Rectal smooth muscle tissue (tissue), 1 donor: ENCODE results near the gene HOXA13.

Source experiments
- H3K27ac ChIP-seq: one replicate; pipeline ENCODE4 v1.7.0; 2013; ENCODE audit warnings: low read depth, low read length, inconsistent platforms
- H3K27me3 ChIP-seq: one replicate; pipeline ENCODE4 v1.7.0; 2013; ENCODE audit warnings: low read length; ENCODE audit not compliant: control insufficient read depth, insufficient read depth
- H3K36me3 ChIP-seq: one replicate; pipeline ENCODE4 v1.7.0; 2013; ENCODE audit warnings: low read length; ENCODE audit not compliant: control insufficient read depth, insufficient read depth
- H3K4me1 ChIP-seq: one replicate; pipeline ENCODE4 v1.7.0; 2013; ENCODE audit warnings: low read length; ENCODE audit not compliant: control insufficient read depth, insufficient read depth
- H3K4me3 ChIP-seq: one replicate; pipeline ENCODE4 v1.7.0; 2013; ENCODE audit warnings: low read length
- H3K9ac ChIP-seq: one replicate; pipeline ENCODE4 v1.7.0; 2013; ENCODE audit warnings: low read length

Gene HOXA13

GRCh38 chr7:27169658-27170425 is 30.0 kb downstream of the HOXA13 start:
- Histone ChIP-seq H3K27me3 (peaks cover 4% of the 10 kb centered on the region), H3K4me1 (peaks cover 5% of the 10 kb centered on the region), H3K27ac (peak overlapping the region; percentile 96), H3K4me3 (peak overlapping the region; percentile 78), H3K36me3 (no peaks in the 10 kb centered on the region), H3K9ac (peak overlapping the region; percentile 22)

- Histone ChIP-seq H3K4me1 (peaks cover 3% of the 10 kb centered on the region), H3K9ac (peak overlapping the region; percentile 25), H3K27ac (peak overlapping the region; percentile 96)
Measured at GRCh38 chr7:27168265-27168947, 31.5 kb downstream of the HOXA13 start.

GRCh38 chr7:27167916-27168264 is 32.0 kb downstream of the HOXA13 start:
- Histone ChIP-seq H3K27me3 (peaks cover under 1% of the 10 kb centered on the region), H3K27ac (peak overlapping the region; percentile 96), H3K4me3 (peak overlapping the region; percentile 78), H3K9ac (peak overlapping the region; percentile 42), H3K36me3 (no peaks in the 10 kb centered on the region), H3K4me1 (peaks cover 3% of the 10 kb centered on the region)

More at GRCh38 chr7:27168265-27168947, 31.5 kb downstream of the HOXA13 start:
- H3K4me3 ChIP-seq = peak overlapping the region; percentile 78
- no peaks in the 10 kb centered on the region for H3K36me3 ChIP-seq
- H3K27me3 ChIP-seq = peaks cover 4% of the 10 kb centered on the region

GRCh38 chr7:27166531-27167505 is 33.1 kb downstream of the HOXA13 start:
- no peaks in the 10 kb centered on the region for H3K36me3 ChIP-seq
- peak overlapping the region; percentile 96 for H3K27ac ChIP-seq
- H3K4me3 ChIP-seq = peak overlapping the region; percentile 78
- H3K9ac ChIP-seq = peak overlapping the region; percentile 19
- peaks cover 3% of the 10 kb centered on the region for H3K4me1 ChIP-seq
- H3K27me3 ChIP-seq = no peaks in the 10 kb centered on the region

GRCh38 chr7:27165996-27166530 is 33.8 kb downstream of the HOXA13 start:
- H3K9ac ChIP-seq = peak overlapping the region; percentile 19
- H3K4me1 ChIP-seq = peaks cover 3% of the 10 kb centered on the region
- H3K27me3 ChIP-seq = no peaks in the 10 kb centered on the region
- peak overlapping the region; percentile 78 for H3K4me3 ChIP-seq
- H3K27ac ChIP-seq = peak overlapping the region; percentile 96
- no peaks in the 10 kb centered on the region for H3K36me3 ChIP-seq

- H3K27me3 ChIP-seq = no peaks in the 10 kb centered on the region
- no peaks in the 10 kb centered on the region for H3K36me3 ChIP-seq
- peak within 1 kb of the TSS; percentile 78 for H3K4me3 ChIP-seq
- peak within 1 kb of the TSS; percentile 66 for H3K9ac ChIP-seq
- H3K4me1 ChIP-seq = peaks cover 3% of the 10 kb centered on the region
- H3K27ac ChIP-seq = peak within 1 kb of the TSS; percentile 96
Measured at GRCh38 chr7:27165089-27165995, 34.5 kb downstream of the HOXA13 start, which contains the start of gene HOXA9. Gene HOXA9 (minus strand): TSS chr7:27165537. CDS start chr7:27165457, 80 bp downstream.

- Histone ChIP-seq H3K9ac (peak overlapping the region; percentile 66), H3K36me3 (no peaks in the 10 kb centered on the region), H3K4me1 (peaks cover 3% of the 10 kb centered on the region), H3K27me3 (no peaks in the 10 kb centered on the region), H3K4me3 (peak overlapping the region; percentile 78), H3K27ac (peak overlapping the region; percentile 96)
Measured at GRCh38 chr7:27164367-27165088, 35.4 kb downstream of the HOXA13 start.

GRCh38 chr7:27164045-27164366 is 35.9 kb downstream of the HOXA13 start:
- Histone ChIP-seq H3K27ac (peak overlapping the region; percentile 96), H3K27me3 (no peaks in the 10 kb centered on the region), H3K36me3 (no peaks in the 10 kb centered on the region), H3K4me1 (peaks cover 3% of the 10 kb centered on the region), H3K4me3 (peak overlapping the region; percentile 78), H3K9ac (peak overlapping the region; percentile 66)

- peaks cover 3% of the 10 kb centered on the region for H3K4me1 ChIP-seq
- H3K4me3 ChIP-seq = peak overlapping the region; percentile 78
- no peaks in the 10 kb centered on the region for H3K36me3 ChIP-seq
- H3K27me3 ChIP-seq = peaks cover 2% of the 10 kb centered on the region
- H3K27ac ChIP-seq = peak overlapping the region; percentile 96
- peak overlapping the region; percentile 66 for H3K9ac ChIP-seq
Measured at GRCh38 chr7:27163288-27164044, 36.4 kb downstream of the HOXA13 start.

GRCh38 chr7:27162561-27163287 is 37.2 kb downstream of the HOXA13 start:
- H3K4me1 ChIP-seq = peaks cover 3% of the 10 kb centered on the region
- H3K36me3 ChIP-seq = no peaks in the 10 kb centered on the region
- peak overlapping the region; percentile 78 for H3K4me3 ChIP-seq
- peaks cover 2% of the 10 kb centered on the region for H3K27me3 ChIP-seq
- H3K9ac ChIP-seq = no peak overlapping the region
- H3K27ac ChIP-seq = peak overlapping the region; percentile 96
